SU-DHL-6 (cell line): ENCODE results near the gene FAM53B.

Source experiments
- H2AFZ ChIP-seq: fragments of 200-600 bp; sonication (generic); 2 replicates; pipeline ENCODE4 v1.6.1; 2014; ENCODE audit warnings: low read depth, mild to moderate bottlenecking, moderate library complexity, mixed read lengths, antibody characterized with exemption, low read length; ENCODE audit not compliant: severe bottlenecking
- H3F3A ChIP-seq: fragments of 200-600 bp; shearing (Covaris generic); 2 replicates; pipeline ENCODE4 v1.6.0; 2016; ENCODE audit warnings: antibody characterized with exemption, mild to moderate bottlenecking; ENCODE audit not compliant: insufficient read depth
- H3K27ac ChIP-seq: fragments of 200-600 bp; sonication (generic); 2 replicates; pipeline ENCODE4 v1.5.1; 2016; ENCODE audit warnings: low read depth, mild to moderate bottlenecking, low read length, moderate library complexity, mixed read lengths
- H3K27me3 ChIP-seq: fragments of 200-600 bp; sonication (generic), shearing (Covaris generic); 2 replicates; pipeline ENCODE4 v1.6.0; 2014; ENCODE audit warnings: mild to moderate bottlenecking, low read length
- H3K36me3 ChIP-seq: fragments of 200-600 bp; sonication (generic); 2 replicates; pipeline ENCODE4 v1.6.1; 2014; ENCODE audit warnings: mild to moderate bottlenecking, low read length, mixed read lengths
- H3K4me2 ChIP-seq: fragments of 300-600, 200-600 bp; shearing (Covaris generic), sonication (generic); 2 replicates; pipeline ENCODE4 v1.6.0; 2014; ENCODE audit warnings: low read length, low read depth, mild to moderate bottlenecking; ENCODE audit not compliant: poor library complexity, severe bottlenecking
- H3K4me3 ChIP-seq: fragments of 200-600 bp; sonication (generic); 2 replicates; pipeline ENCODE4 v1.5.1; 2014; ENCODE audit warnings: antibody characterized with exemption, low read length, mild to moderate bottlenecking, mixed read lengths; ENCODE audit not compliant: insufficient read depth, poor library complexity, severe bottlenecking
- H3K79me2 ChIP-seq: fragments of 200-600 bp; sonication (generic); 2 replicates; pipeline ENCODE4 v1.6.1; 2014; ENCODE audit warnings: mild to moderate bottlenecking, low read length, moderate library complexity; ENCODE audit not compliant: insufficient read depth
- H3K9ac ChIP-seq: fragments of 200-600 bp; sonication (generic); 2 replicates; pipeline ENCODE4 v1.7.0; 2014; ENCODE audit warnings: mild to moderate bottlenecking, low read length
- H3K9me2 ChIP-seq: fragments of 200-600 bp; sonication (generic); replicated peaks from 2 replicates; pipeline ENCODE4 v1.6.1; 2014; ENCODE audit warnings: low read length; ENCODE audit not compliant: insufficient read depth
- H3K9me3 ChIP-seq: fragments of 200-600 bp; sonication (generic); 2 replicates; pipeline ENCODE4 v1.6.1; 2014; ENCODE audit warnings: low read length, mixed read lengths; ENCODE audit not compliant: insufficient read depth
- H4K20me1 ChIP-seq: fragments of 200-600 bp; sonication (generic); 2 replicates; pipeline ENCODE4 v1.6.1; 2014; ENCODE audit warnings: low read depth, mild to moderate bottlenecking, antibody characterized with exemption, low read length, moderate library complexity, mixed read lengths
- EZH2phosphoT487 ChIP-seq: fragments of 200-600 bp; sonication (generic), shearing (Covaris generic); conservative IDR thresholded peaks from 2 replicates; pipeline ENCODE4 v1.6.1; 2018; ENCODE audit warnings: mild to moderate bottlenecking, antibody characterized with exemption, low read length, moderate library complexity, mixed read lengths
- TF ChIP-seq, protein P1 (sequence below): fragments of 200-600 bp; sonication (generic); IDR thresholded peaks from one replicate; pipeline ENCODE4 v1.5.1; 2017; ENCODE audit warnings: antibody characterized with exemption, mild to moderate bottlenecking, low read length, moderate library complexity; ENCODE audit not compliant: insufficient read depth, poor library complexity, severe bottlenecking

FAM53B gene

DNA sequence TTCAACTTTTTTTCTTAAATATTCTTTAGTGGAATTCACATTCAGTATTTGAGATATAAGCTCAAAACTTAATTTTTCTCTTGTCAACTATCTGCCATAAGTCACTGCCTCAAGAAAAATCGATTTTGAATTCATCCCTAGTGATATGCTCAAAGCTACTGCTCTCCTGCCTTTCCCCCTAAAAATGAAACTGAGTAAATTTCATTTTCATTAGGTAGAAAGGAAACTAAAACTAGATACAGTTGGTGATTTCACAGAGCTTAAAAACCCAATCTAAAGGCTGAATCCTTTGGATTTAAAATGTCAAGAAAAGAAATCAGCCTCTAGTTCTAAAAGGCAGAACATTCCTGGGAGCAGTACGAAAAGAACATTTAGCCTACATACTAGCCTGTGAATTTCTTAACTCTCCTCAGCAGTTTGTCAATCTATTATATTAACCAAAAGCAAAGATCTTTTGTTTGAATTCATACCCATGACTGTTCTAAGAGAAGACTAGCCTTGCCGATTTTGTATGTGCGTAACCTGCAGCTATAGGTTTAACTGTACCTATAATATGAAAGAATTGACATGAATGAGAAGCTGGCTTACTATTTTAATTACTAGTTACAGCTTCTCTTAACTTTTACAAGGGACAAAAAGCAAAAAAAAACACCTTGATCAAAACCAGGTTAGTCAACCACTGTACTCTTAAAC is 4.9 kb upstream of the FAM53B start:
- Histone ChIP-seq H3K9ac (no peak overlapping the region), H3K27me3 (no peaks in the 10 kb centered on the region), H3K4me3 (no peak overlapping the region), H3F3A (peaks cover 24% of the 10 kb centered on the region), H3K79me2 (peaks cover 5% of the 10 kb centered on the region; the same call in 1 of the 2 replicates), H3K36me3 (no peaks in the 10 kb centered on the region), H3K27ac (no peak overlapping the region), H3K9me3 (no peaks in the 10 kb centered on the region), H3K4me2 (no peak overlapping the region), H4K20me1 (no peaks in the 10 kb centered on the region), H3K9me2 (no peaks in the 10 kb centered on the region), H2AFZ (no peak overlapping the region)
- TF ChIP-seq EZH2phosphoT487, result no peak
- TF ChIP-seq, protein P1, sequence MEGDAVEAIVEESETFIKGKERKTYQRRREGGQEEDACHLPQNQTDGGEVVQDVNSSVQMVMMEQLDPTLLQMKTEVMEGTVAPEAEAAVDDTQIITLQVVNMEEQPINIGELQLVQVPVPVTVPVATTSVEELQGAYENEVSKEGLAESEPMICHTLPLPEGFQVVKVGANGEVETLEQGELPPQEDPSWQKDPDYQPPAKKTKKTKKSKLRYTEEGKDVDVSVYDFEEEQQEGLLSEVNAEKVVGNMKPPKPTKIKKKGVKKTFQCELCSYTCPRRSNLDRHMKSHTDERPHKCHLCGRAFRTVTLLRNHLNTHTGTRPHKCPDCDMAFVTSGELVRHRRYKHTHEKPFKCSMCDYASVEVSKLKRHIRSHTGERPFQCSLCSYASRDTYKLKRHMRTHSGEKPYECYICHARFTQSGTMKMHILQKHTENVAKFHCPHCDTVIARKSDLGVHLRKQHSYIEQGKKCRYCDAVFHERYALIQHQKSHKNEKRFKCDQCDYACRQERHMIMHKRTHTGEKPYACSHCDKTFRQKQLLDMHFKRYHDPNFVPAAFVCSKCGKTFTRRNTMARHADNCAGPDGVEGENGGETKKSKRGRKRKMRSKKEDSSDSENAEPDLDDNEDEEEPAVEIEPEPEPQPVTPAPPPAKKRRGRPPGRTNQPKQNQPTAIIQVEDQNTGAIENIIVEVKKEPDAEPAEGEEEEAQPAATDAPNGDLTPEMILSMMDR, result no peak

DNA sequence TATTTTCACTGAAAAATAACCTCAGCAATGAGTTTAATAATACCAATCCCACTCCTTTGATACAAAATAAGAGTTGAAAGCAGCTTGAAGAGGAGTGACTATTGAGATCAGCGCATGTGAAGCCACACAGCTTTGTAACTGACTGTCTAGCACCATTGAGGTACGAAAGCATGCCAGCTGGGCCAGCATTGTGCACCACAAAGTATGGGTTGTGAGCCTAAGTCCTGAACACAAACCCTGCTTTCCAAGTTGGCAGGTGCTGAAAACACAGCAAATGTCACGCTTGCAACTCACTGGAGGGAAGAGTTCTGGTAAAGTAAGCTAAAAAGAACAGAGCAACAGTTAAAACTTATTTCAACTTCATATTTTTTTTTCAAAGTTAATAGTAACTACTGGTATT is 4.0 kb upstream of the FAM53B start:
- H3K36me3 ChIP-seq, result no peaks in the 10 kb centered on the region
- no peaks in the 10 kb centered on the region for H3K27me3 ChIP-seq
- H3K9ac ChIP-seq, result no peak overlapping the region
- H4K20me1 ChIP-seq, result no peaks in the 10 kb centered on the region
- no peak overlapping the region for H3K4me2 ChIP-seq
- no peak overlapping the region for H3K27ac ChIP-seq
- H3K9me3 ChIP-seq, result no peaks in the 10 kb centered on the region
- H3K9me2 ChIP-seq, result no peaks in the 10 kb centered on the region
- H2AFZ ChIP-seq, result no peak overlapping the region
- H3F3A ChIP-seq, result peaks cover 24% of the 10 kb centered on the region
- TF ChIP-seq, protein P1, result no peak
- no peak for TF ChIP-seq EZH2phosphoT487
- peaks cover 11% of the 10 kb centered on the region for H3K79me2 ChIP-seq
- H3K4me3 ChIP-seq, result no peak overlapping the region

DNA sequence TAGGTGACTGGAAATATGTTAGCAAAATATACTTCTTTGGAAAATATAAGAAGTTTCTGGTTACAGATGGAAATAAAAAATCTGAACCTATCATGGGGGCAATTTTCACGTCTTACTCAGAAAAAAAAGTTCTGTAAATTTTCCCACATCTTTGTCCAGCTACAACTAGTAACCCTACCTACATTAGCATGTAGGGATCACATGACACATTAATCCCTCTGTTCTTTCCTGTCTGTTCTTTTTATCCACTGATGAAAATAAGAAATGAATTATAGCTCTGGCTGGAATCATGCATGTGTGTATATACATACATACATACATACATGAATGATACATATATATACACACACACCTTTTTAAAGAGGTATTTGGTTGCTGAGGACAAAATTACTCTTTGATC is 3.6 kb upstream of the FAM53B start:
- Histone ChIP-seq H3K27me3 (no peaks in the 10 kb centered on the region), H3K36me3 (no peaks in the 10 kb centered on the region), H3K9me3 (no peaks in the 10 kb centered on the region), H3F3A (peaks cover 25% of the 10 kb centered on the region), H4K20me1 (no peaks in the 10 kb centered on the region), H3K4me2 (no peak overlapping the region), H2AFZ (no peak overlapping the region), H3K27ac (no peak overlapping the region), H3K9ac (no peak overlapping the region), H3K79me2 (peaks cover 15% of the 10 kb centered on the region), H3K9me2 (no peaks in the 10 kb centered on the region), H3K4me3 (no peak overlapping the region)
- TF ChIP-seq, protein P1, result no peak
- TF ChIP-seq EZH2phosphoT487, result no peak
